Sigmoid colon (tissue), 7 donors: Measurements from ENCODE around the gene RUNDC1. TPM values are rescaled to one million over a fixed set of nuclear protein-coding genes. Genes with fewer than 3 reads are reported as not detected.
"Not testable (repeated sequence)": the region's sequence is repeated elsewhere in the genome, so short reads cannot be mapped to it uniquely, and the experiment has no call there.

Experiments
- DNase-seq: peaks from one replicate; pipeline ENCODE4 v3.0.0-alpha.2; 2019
- H3K27ac ChIP-seq, 4 donors: fragments of 200-600 bp; sonication (generic); one replicate each; pipeline ENCODE4 v1.5.1; 2016 to 2019; ENCODE audit warnings: mild to moderate bottlenecking in 1 of 4
- H3K27me3 ChIP-seq, 3 donors: fragments of 200-600 bp; sonication (generic); one replicate each; pipeline ENCODE4 v1.5.1; 2019; ENCODE audit warnings: mild to moderate bottlenecking in 1 of 3
- H3K36me3 ChIP-seq, 4 donors: fragments of 200-600 bp; sonication (generic); one replicate each; pipeline ENCODE4 v1.5.1; 2016 to 2019
- H3K4me1 ChIP-seq, 4 donors: fragments of 200-600 bp; sonication (generic); one replicate each; pipeline ENCODE4 v1.5.1; 2017 to 2019
- H3K4me3 ChIP-seq, 4 donors: fragments of 200-600 bp; sonication (generic); one replicate each; pipeline ENCODE4 v1.5.1; 2017 to 2019; ENCODE audit warnings: mild to moderate bottlenecking in 2 of 4, moderate library complexity in 1 of 4
- H3K9me3 ChIP-seq, 4 donors: fragments of 200-600 bp in 3 of 4; sonication (generic) in 3 of 4; one replicate each; pipeline versions ENCODE4 v1.5.1 to v1.6.1; 2013 to 2019
- EP300 ChIP-seq, 4 donors: sonication (generic); formaldehyde crosslinking; IDR thresholded peaks; one replicate each; pipeline ENCODE4 v1.6.1; 2017; ENCODE audit warnings: antibody characterized with exemption in 4 of 4
- POLR2A ChIP-seq, 2 donors: fragments of 450-650 bp; IDR thresholded peaks; one replicate each; pipeline ENCODE4 v1.6.1; 2016; ENCODE audit warnings: antibody characterized with exemption in 2 of 2, mild to moderate bottlenecking in 2 of 2, moderate library complexity in 2 of 2
- POLR2AphosphoS5 ChIP-seq, 4 donors: sonication (generic); formaldehyde crosslinking; IDR thresholded peaks; one replicate each; pipeline ENCODE4 v1.6.1; 2017; ENCODE audit warnings: antibody characterized with exemption in 4 of 4
- WGBS, 2 donors: extraction: QIAGEN DNeasy Blood & Tissue Kit; methylation state at CpG; one replicate each; pipeline ENCODE4 v1.1.7; 2013; 5-methylcytosine and 5-hydroxymethylcytosine counted together
- intact Hi-C: fragments of 100-400 bp; cut with DNase I; formaldehyde crosslinking; loops from one replicate; pipeline ENCODE4 v1.15.1; 2023
- polyA plus RNA-seq, 3 donors: library from polyadenylated mRNA; stranded (reverse); fragments of 200-250 nt; gene quantifications; one replicate each; pipeline ENCODE4 v1.2.3, GENCODE V29; 2013
- total RNA-seq, 4 donors: library from RNA; depleted of rRNA; stranded (reverse); fragments of >200 nt; gene quantifications; one replicate each; pipeline ENCODE4 v1.1.0, GENCODE V29; 2016
- TF ChIP-seq, protein P1 (sequence below), 4 experiments: fragments of 450-650 bp in 3 of 4; fragments of 200-600 bp in 1 of 4; IDR thresholded peaks; one replicate each; pipeline ENCODE4 v1.5.1; 2016 to 2019; ENCODE audit warnings: antibody characterized with exemption in 4 of 4, mild to moderate bottlenecking in 3 of 4, moderate library complexity in 2 of 4
- donor health status: healthy with polysubstance abuse.
- donor health status: Bipolar disorder and iron deficiency.
- donor health status: healthy.

The RUNDC1 gene
- total and polyA plus RNA-seq, 7 donors = 8.4 to 14.7 (median 10.5) TPM

DNA sequence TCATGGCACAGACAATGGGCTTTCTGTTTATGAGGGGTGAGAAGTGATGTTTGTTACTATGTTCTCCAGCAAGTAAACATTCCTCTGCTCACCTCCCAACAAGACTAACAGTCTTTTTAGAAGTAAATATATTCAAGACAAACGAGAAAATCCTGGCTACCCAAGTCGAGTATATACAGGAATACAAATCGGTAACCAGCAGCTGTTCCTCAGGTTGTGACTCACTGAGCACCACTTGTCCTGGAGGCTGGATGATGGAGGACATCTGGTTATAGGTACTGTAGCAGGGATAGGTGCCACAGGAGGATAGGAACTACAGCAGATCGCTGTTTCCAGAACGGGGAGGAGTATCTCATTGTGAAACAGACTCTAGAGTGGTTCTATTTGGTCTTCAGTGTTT is 12.5 kb downstream of the RUNDC1 start:
- H3K36me3 ChIP-seq = peaks cover 36 to 65% (median 40%) of the 10 kb centered on the region in 4 donors

DNA sequence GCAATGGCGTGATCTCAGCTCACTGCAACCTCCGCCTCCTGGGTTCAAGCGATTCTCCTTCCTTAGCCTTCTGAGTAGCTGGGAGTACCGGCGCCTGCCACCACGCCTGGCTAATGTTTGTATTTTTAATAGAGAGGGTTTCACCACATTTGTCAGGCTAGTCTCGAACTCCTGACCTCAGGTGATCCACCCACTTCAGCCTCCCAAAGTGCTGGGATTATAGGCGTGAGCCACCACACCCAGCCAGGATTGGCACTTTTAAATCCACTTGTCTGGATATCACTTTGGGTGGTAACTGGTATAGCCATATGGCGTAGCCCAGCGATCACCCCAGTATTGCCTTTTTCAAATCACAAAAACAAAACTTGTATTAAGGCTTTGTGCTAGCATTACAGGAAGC is 13.5 kb downstream of the RUNDC1 start:
- H3K27me3 ChIP-seq, intact Hi-C loops, H3K27ac ChIP-seq, DNase-seq, H3K9me3 ChIP-seq, H3K4me3 ChIP-seq: not testable (repeated sequence)
- H3K4me1 ChIP-seq = peaks cover 0 to 11% (median 9%) of the 10 kb centered on the region in 4 donors
- 78 to 79% methylated on average over 10 of the region's 10 CpGs for WGBS, 2 donors
- H3K36me3 ChIP-seq = peaks cover 25 to 54% (median 29%) of the 10 kb centered on the region in 4 donors

More for the DNA sequence above, 12.5 kb downstream of the RUNDC1 start:
- intact Hi-C loops = no loop called here
- no peak overlapping the region for H3K27ac ChIP-seq
- H3K27me3 ChIP-seq = no peaks in the 10 kb centered on the region
- peaks cover 0 to 7% (median 6%) of the 10 kb centered on the region in 4 donors for H3K4me1 ChIP-seq
- TF ChIP-seq POLR2A (IDR thresholded peaks at IDR 0.05) (no peak), EP300 (IDR thresholded peaks at IDR 0.05) (no peak), POLR2AphosphoS5 (IDR thresholded peaks at IDR 0.05) (no peak)
- TF ChIP-seq, protein P1, sequence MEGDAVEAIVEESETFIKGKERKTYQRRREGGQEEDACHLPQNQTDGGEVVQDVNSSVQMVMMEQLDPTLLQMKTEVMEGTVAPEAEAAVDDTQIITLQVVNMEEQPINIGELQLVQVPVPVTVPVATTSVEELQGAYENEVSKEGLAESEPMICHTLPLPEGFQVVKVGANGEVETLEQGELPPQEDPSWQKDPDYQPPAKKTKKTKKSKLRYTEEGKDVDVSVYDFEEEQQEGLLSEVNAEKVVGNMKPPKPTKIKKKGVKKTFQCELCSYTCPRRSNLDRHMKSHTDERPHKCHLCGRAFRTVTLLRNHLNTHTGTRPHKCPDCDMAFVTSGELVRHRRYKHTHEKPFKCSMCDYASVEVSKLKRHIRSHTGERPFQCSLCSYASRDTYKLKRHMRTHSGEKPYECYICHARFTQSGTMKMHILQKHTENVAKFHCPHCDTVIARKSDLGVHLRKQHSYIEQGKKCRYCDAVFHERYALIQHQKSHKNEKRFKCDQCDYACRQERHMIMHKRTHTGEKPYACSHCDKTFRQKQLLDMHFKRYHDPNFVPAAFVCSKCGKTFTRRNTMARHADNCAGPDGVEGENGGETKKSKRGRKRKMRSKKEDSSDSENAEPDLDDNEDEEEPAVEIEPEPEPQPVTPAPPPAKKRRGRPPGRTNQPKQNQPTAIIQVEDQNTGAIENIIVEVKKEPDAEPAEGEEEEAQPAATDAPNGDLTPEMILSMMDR (IDR thresholded peaks at IDR 0.05) = no peak
- 76 to 87% methylated on average over 5 of the region's 5 CpGs for WGBS, 2 donors
- H3K4me3 ChIP-seq = no peak overlapping the region
- DNase-seq = no peak
- H3K9me3 ChIP-seq = no peaks in the 10 kb centered on the region

DNA sequence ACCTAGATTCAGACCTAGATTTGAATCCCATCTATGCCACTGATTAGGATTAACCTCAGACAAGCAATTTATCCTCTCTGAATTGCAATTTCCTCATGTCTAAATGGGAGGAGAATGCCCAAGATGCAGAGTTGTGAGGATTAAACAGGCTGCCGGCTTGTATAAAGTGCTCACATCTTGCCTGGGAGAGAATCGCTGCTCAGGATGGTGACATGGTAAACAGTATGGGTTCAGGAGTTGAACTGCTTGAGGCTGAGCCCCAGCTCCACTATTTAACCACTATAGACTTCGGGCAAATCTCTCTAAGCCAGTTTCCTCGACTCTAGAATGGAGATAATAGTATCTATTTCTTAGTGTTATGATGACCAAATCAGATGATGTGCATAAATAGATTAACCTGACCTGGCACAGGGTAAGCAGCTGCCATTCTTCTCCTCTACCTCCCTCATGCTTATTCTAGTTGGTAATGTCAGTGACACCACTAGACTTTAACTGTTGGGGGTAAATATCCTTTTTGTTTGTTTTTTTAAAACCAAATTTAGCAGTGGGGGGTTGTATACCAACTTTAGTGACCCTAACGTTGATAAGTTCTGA is 17.1 kb downstream of the RUNDC1 start:
- Histone ChIP-seq H3K27me3 (no peaks in the 10 kb centered on the region), H3K36me3 (peaks cover 5 to 52% (median 24%) of the 10 kb centered on the region in 4 donors), H3K4me1 (peaks cover 0 to 22% (median 22%) of the 10 kb centered on the region in 4 donors), H3K27ac (peak overlapping the region; percentile 93 to 97 (median 94)), H3K9me3 (no peaks in the 10 kb centered on the region), H3K4me3 (peak overlapping the region in 3 of 4 donors; percentile 31 to 78 (median 36))
- intact Hi-C loops = loop anchor here (5.0 kb wide), 1 partner anchor 155 kb away; the partner anchor contains the start of gene AOC2
- WGBS, 2 donors = 7 to 21% methylated on average over 5 of the region's 5 CpGs
- DNase-seq = no peak
- TF ChIP-seq POLR2AphosphoS5 (IDR thresholded peaks at IDR 0.05) = no peak
- TF ChIP-seq EP300 (IDR thresholded peaks at IDR 0.05) = no peak
- TF ChIP-seq POLR2A (IDR thresholded peaks at IDR 0.05) = no peak

DNA sequence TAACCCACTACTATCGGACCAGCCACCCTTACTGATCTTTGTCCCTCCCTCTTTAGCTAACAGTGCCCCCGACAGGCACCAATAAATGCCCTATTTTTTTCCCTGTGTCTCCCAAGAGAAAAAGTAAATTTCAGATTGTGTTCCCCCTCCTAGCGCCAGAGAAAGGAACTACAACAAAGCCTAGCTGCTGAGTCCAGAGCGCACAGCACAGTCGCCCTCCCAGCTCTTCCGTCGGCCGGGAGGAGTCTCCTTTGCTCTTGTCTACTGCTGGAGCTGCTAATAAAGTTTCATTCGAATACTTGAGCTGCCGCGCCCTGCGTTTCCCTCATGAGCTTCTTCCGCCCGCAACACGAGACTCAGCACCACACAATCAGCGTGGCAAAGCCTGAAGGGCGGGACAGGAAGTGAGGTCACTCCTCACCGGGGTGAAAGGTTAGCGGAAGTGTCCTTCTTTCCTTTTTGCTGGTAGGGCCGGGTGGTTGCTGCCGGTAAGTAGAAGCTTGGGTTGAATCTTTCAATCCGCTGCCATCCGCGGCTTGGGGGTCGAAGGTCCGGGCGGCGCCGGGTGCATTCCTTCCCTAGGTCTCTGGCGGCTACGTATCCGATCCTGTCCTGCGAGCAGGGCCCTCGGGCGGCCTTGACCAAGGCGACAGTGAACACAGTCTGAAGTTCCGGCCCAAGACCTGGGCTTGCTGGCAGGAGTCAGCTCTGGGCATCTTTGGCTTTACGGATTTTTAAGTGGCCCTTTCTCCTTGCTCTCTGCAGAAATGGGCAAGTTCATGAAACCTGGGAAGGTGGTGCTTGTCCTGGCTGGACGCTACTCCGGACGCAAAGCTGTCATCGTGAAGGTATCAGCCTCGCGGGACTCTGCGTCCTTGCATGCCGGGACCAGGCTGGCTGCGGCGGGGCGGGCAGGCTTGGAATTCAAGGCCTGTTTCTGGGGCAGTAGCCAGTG is 17.9 kb downstream of the RUNDC1 start, which contains the start of gene RPL27:
Gene RPL27 (plus strand): TSS at position 436 of the 955 bp plus-strand sequence. CDS start 332 bp downstream, at position 768.
- H3K4me1 ChIP-seq = peaks cover 0 to 22% (median 22%) of the 10 kb centered on the region in 4 donors
- peak within 1 kb of the TSS; percentile 66 to 88 (median 79) for H3K4me3 ChIP-seq
- H3K27me3 ChIP-seq = no peaks in the 10 kb centered on the region
- intact Hi-C loops = loop anchor here (2.0 to 5.0 kb wide), 3 partner anchors 17 to 173 kb away; partner anchors contain the start of genes AOC2, NBR1, PTGES3L and RUNDC1
- DNase-seq = peak; percentile 100
- 0% methylated on average over 49 of the region's 49 CpGs for WGBS, 2 donors
- no peaks in the 10 kb centered on the region for H3K9me3 ChIP-seq
- peak; percentile 75 to 88 for TF ChIP-seq POLR2A (IDR thresholded peaks at IDR 0.05)
- TF ChIP-seq POLR2AphosphoS5 (IDR thresholded peaks at IDR 0.05) = peak; percentile 90 to 95 (median 92)
- peak in 2 of 4 donors; percentile 42 to 85 for TF ChIP-seq EP300 (IDR thresholded peaks at IDR 0.05)
- TF ChIP-seq, protein P1 (IDR thresholded peaks at IDR 0.05) = peak; percentile 80 to 98 (median 87)
- peak within 1 kb of the TSS; percentile 93 to 97 (median 94) for H3K27ac ChIP-seq
- H3K36me3 ChIP-seq = peaks cover 5 to 52% (median 32%) of the 10 kb centered on the region in 4 donors

DNA sequence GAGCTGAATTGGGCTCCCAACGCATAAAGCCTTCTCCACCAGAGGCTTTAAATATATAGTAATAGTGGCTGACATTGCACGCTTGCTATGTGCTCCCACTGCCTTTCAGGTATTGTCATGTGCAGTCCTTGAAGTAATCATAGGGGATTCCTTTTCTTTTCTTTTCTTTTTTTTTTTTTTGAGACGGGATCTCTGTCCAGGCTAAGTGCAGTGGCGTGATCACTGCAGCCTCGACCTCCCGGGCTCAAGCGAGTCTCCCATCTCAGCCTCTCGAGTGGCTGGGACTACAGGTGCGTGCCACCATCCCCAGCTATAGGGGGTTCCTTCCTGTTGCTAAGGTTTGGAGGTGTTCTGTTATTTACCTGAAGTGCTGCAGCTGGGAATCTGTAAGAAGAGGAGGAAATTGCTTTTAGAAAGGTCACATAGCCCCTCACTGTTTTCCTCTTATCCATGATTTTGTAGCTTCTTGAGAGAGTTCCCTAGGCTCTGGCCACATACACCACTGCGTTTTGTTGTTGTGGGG is 18.7 kb downstream of the RUNDC1 start:
- Histone ChIP-seq H3K9me3 (no peaks in the 10 kb centered on the region), H3K36me3 (peaks cover 5 to 52% (median 34%) of the 10 kb centered on the region in 4 donors), H3K4me3 (peak overlapping the region; percentile 66 to 88 (median 79)), H3K4me1 (peaks cover 0 to 22% (median 22%) of the 10 kb centered on the region in 4 donors), H3K27me3 (no peaks in the 10 kb centered on the region), H3K27ac (peak overlapping the region; percentile 93 to 97 (median 94))
- TF ChIP-seq EP300 (IDR thresholded peaks at IDR 0.05) (no peak), POLR2A (IDR thresholded peaks at IDR 0.05) (no peak), POLR2AphosphoS5 (IDR thresholded peaks at IDR 0.05) (no peak)
- TF ChIP-seq, protein P1 (IDR thresholded peaks at IDR 0.05) = no peak
- intact Hi-C loops = loop anchor here (2.0 to 5.0 kb wide), 3 partner anchors 18 to 172 kb away; partner anchors contain the start of genes AOC2, NBR1, PTGES3L and RUNDC1
- WGBS, 2 donors = 6 to 15% methylated on average over 10 of the region's 10 CpGs
- no peak for DNase-seq

DNA sequence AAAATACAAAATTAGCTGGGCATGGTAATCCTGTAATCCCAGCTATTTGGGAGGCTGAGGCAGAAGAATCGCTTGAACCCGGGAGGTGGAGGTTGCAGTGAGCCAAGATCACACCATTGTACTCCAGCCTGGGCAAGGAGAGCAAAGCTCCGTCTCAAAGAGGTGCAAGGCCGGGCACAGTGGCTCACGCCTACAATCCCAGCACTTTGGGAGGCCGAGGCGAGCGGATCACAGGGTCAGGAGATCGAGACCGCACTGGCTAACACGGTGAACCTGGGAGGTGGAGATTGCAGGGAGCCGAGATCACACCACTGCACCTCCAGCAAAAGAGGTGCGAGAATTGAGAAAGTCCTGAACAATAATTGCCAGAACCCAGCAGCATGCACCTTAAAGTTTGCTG is 20.5 kb downstream of the RUNDC1 start:
- Histone ChIP-seq H3K4me1 (peaks cover 0 to 22% (median 22%) of the 10 kb centered on the region in 4 donors), H3K36me3 (peaks cover 5 to 57% (median 34%) of the 10 kb centered on the region in 4 donors)
- H3K27me3 ChIP-seq, DNase-seq, H3K4me3 ChIP-seq, H3K9me3 ChIP-seq, H3K27ac ChIP-seq, intact Hi-C loops: not testable (repeated sequence)
- WGBS, 2 donors = 95 to 96% methylated on average over 13 of the region's 13 CpGs
